Thymus (tissue), 11 donors: ENCODE measurements around the gene FRMD4B. TPM values are rescaled to one million over a fixed set of nuclear protein-coding genes. Genes with fewer than 3 reads are reported as not detected.

ENCODE experiments used
- DNase-seq, 9 donors: peaks; one replicate each; pipeline ENCODE4 v3.0.0-alpha.2; 2013; ENCODE audit warnings: low spot score in 9 of 9, low read depth in 6 of 9, missing footprints in 1 of 9
- H3K27ac ChIP-seq, 2 donors: one replicate each; pipeline ENCODE4 v1.5.1; 2013; ENCODE audit warnings: control low read depth in 1 of 2, low read depth in 1 of 2, low read length in 1 of 2, mild to moderate bottlenecking in 1 of 2, moderate library complexity in 1 of 2
- H3K27me3 ChIP-seq, 2 donors: one replicate each; pipeline ENCODE4 v1.5.1; 2013; ENCODE audit warnings: low read length in 1 of 2; ENCODE audit not compliant: control insufficient read depth in 2 of 2, insufficient read depth in 1 of 2
- H3K36me3 ChIP-seq, 2 donors: one replicate each; pipeline ENCODE4 v1.5.1; 2013; ENCODE audit warnings: low read length in 1 of 2, mild to moderate bottlenecking in 1 of 2, moderate library complexity in 1 of 2; ENCODE audit not compliant: control insufficient read depth in 2 of 2, insufficient read depth in 2 of 2
- H3K4me1 ChIP-seq, 2 donors: one replicate each; pipeline ENCODE4 v1.5.1; 2013; ENCODE audit warnings: low read length in 2 of 2; ENCODE audit not compliant: control insufficient read depth in 2 of 2, insufficient read depth in 2 of 2
- H3K4me3 ChIP-seq, 2 donors: one replicate each; pipeline ENCODE4 v1.5.1; 2013; ENCODE audit warnings: low read length in 2 of 2, control low read depth in 1 of 2, mild to moderate bottlenecking in 1 of 2
- H3K9me3 ChIP-seq, 2 donors: one replicate each; pipeline ENCODE4 v1.5.1; 2013; ENCODE audit warnings: low read length in 1 of 2, mild to moderate bottlenecking in 1 of 2; ENCODE audit not compliant: control insufficient read depth in 2 of 2, insufficient read depth in 1 of 2
- WGBS: extraction: QIAGEN DNeasy Blood & Tissue Kit; methylation state at CpG from one replicate; pipeline ENCODE4 v1.1.7; 2013; 5-methylcytosine and 5-hydroxymethylcytosine counted together
- polyA plus RNA-seq: library from polyadenylated mRNA; stranded (reverse); fragments of 200-250 nt; gene quantifications from one replicate; pipeline ENCODE4 v1.2.3, GENCODE V29; 2013
- total RNA-seq: library from RNA; stranded (reverse); fragments of 120-200 nt; gene quantifications from one replicate; pipeline ENCODE4 v1.2.4, GENCODE V29; 2013
- donor health status: healthy.

The FRMD4B gene
- total and polyA plus RNA-seq, 2 donors, result 12.8 to 21.7 TPM

DNA sequence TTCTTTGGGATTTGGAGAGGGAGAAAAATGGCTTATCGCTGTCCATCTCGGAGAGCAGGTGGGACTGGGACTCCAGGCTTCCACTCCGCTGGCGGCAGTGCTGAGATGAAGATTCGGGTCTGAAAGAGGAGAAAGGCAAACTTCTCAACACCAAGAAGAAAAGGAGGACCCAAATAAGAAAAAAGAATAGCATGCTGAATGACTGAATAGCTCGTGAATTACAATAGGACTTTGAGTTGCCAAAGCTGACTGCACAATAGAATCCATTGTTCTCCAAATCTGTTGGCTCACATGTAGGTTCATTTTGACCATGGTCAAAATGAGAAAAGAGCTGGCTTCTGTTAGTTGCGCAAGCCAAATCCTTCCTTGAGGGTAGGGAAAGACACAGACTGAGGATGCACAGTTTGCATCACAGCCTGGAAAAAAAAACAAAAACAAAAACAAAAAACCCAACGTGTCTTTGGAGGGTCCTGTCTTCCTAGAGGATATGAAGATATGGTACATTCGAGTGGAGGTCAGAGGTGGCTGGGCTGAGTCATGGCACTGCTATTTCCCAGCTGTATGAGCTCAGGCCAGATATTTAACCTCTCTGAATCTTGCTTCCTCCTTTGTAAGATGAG lies 204.2 kb downstream of the FRMD4B start:
- Histone ChIP-seq H3K27ac (no peak overlapping the region), H3K36me3 (peaks cover 37 to 43% of the 10 kb centered on the region in 2 donors), H3K9me3 (no peaks in the 10 kb centered on the region), H3K4me1 (peaks cover 0 to 5% of the 10 kb centered on the region in 2 donors), H3K27me3 (no peaks in the 10 kb centered on the region), H3K4me3 (no peak overlapping the region)
- WGBS, result 91% methylated on average over 9 of the region's 9 CpGs
- no peak for DNase-seq

DNA sequence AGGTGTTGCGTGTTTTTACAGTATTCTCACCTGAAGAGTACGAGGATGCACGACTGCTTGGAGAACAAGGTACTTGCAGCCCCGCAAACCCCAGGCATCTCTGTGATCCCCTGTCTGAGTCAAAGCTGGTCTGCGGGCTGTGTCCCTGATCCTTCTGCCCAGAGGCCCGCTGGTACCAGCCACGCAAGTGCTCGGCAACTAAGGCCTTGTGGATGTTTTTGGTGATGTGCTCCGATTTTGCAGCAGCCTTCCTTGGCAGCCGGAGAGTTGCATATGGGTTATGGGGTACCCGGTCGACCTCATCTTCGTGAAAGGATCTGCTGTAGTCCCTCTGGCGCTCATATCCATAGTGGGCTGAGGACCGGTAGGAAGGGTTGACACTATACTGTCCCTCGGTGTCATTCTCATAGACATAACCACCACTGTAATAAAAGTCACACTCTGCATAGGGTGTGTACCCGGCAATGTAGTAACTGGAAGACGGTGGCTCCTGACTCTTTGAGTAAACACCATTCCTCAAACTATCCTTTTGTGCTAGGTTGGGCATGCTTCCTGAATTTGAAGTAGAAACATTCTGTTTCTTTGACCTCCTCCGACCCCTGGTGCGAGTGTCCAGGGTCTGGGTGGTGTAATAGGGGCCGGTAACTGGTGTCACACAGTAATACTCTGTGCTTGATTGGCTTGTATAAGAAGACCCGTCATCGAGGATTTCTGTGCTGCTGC lies 204.9 kb downstream of the FRMD4B start:
- Histone ChIP-seq H3K27me3 (no peaks in the 10 kb centered on the region), H3K9me3 (no peaks in the 10 kb centered on the region), H3K4me1 (peaks cover 0 to 5% of the 10 kb centered on the region in 2 donors), H3K27ac (no peak overlapping the region), H3K36me3 (peaks cover 36 to 46% of the 10 kb centered on the region in 2 donors), H3K4me3 (no peak overlapping the region)
- DNase-seq, result no peak
- WGBS, result 94% methylated on average over 23 of the region's 23 CpGs

DNA sequence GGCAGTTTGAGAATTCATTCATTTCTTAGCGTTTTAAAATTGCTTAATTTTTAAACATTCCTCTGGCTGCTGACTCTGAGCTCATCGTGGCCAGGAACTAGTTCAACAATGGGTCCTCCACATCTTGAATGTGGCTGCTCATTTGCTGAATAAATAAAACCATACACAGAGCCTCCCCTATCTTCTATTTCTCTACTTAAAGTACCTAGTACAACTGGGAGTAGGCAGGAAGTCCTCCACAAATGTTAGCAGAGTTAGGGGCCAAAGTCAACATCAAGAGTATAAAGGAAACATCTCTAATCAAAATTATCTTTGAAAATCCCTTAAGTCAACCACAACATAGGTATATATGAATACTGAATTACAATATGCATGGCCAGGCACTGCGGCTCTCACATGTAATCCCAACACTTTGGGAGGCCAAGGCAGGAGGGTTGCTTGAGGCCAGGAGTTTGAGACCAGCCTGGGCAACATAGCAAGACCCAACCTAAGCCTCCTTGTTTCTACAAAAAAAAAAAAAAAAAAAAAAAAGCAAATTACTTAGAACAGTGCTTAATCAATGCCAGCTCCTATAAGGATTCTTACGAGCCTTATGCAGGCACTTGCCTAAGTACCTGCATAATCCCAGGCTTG lies 206.0 kb downstream of the FRMD4B start:
- WGBS, result 98% methylated on average over 4 of the region's 4 CpGs
- Histone ChIP-seq H3K36me3 (peaks cover 37 to 46% of the 10 kb centered on the region in 2 donors), H3K27me3 (no peaks in the 10 kb centered on the region), H3K4me3 (no peak overlapping the region), H3K4me1 (peaks cover 0 to 5% of the 10 kb centered on the region in 2 donors), H3K9me3 (no peaks in the 10 kb centered on the region), H3K27ac (no peak overlapping the region)
- no peak for DNase-seq

DNA sequence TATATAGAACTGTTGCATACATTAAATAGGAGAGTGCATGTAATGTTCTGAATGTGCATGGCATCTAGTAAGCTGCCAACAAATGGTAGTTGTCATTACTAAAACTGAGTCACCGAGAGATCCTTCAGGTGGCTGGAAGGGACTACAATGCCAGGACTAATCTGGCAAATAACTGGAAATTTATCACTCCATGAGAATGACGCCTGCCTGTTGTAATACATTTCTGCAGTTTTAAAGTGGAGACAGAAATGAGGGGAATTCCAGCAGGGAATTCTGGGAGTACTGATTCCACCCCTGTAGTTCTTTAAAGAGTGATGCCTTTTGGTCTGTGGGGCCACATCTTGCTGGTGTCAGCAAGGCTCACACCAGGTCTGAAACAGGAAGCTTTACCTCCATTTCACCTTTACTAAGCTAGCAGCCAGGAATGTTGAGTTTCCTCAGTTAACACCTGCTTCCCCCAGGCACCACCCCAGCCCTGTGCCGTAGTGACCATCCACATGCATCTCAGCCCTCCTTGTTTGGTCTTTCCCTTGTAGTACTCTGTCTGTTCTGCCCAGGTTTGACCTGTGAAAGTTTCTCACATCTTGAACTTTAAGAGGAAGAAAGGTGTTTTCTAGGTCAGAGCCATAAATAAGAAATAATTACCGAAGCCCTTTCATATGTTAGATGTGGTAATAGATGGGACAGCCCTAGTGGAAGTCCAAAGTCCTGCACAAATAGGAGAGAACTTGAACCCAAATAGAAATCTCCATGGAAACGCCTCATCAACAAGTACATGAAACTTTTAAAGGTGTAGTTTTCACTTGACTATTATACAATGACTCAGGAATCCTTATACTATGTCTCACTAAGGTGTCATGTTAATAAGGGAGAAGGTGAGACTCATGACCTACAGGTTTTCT lies 206.8 kb downstream of the FRMD4B start:
- no peaks in the 10 kb centered on the region for H3K9me3 ChIP-seq
- peaks cover 0 to 5% of the 10 kb centered on the region in 2 donors for H3K4me1 ChIP-seq
- no peak overlapping the region for H3K27ac ChIP-seq
- no peak overlapping the region for H3K4me3 ChIP-seq
- H3K27me3 ChIP-seq, result no peaks in the 10 kb centered on the region
- WGBS, result 96% methylated on average over 5 of the region's 5 CpGs
- DNase-seq, result no peak
- peaks cover 37 to 46% of the 10 kb centered on the region in 2 donors for H3K36me3 ChIP-seq

DNA sequence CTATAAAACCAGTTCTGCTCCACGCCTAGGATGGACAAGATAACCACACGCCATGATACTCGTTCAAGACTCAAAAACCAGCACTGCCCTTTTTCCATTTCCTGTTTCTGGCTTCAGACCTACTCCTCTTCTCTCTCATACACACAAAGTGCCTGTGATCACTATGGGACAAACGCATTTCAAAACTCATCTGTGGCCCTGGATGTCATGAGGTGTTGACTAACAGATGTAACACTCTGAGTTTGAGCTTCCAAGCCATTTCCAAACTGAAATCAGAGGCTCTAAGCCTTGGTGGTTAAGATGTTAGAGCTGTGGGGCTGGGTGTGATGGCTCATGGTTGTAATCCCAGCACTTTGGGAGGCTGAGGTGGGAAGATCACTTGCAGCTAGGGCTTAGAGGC lies 207.8 kb downstream of the FRMD4B start:
- H3K4me3 ChIP-seq, result no peak overlapping the region
- peak overlapping the region in 1 of 2 donors; percentile 8 for H3K27ac ChIP-seq
- no peak for DNase-seq
- H3K9me3 ChIP-seq, result no peaks in the 10 kb centered on the region
- H3K36me3 ChIP-seq, result peaks cover 34 to 46% of the 10 kb centered on the region in 2 donors
- peaks cover 0 to 5% of the 10 kb centered on the region in 2 donors for H3K4me1 ChIP-seq
- 93% methylated on average over 4 of the region's 4 CpGs for WGBS
- H3K27me3 ChIP-seq, result no peaks in the 10 kb centered on the region

DNA sequence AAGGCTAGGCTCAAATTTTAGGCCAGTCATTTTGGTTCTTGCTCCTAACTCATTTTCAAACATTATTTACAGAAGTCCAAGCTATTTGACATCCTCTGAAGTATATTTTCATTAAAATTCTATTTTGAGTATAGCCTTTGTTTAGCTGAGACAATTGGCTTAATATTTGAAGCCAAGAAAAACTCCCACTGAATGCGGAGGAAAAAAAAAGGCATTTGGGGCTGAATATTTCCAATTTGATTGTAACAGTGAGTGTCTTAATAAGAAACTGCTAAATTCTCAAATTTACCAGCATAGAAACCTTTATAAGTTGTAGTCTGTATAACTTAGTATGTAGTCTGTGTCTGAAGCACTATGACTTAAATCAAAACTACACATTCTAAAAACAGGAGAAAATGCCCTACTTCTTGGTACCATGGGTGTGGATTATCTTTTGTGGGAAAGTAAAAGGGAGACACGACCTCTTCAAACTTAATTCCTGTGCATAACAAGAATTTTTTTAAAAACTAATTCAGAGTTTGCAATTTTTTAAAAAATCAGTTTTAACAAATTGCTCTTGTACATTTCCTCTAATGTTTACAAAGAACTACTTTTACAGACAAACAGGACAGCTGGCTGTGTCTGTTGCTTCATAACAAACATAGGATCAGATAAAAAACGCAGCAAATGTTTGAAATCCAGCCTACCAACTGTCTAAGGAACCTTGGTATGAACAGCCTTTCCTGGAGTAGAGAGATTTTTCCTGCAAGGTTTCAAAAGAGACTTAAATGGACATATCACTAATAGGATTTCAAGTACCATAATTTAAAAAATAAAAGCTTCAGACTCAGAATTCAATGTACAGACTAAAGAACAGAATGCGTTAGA lies 210.8 kb downstream of the FRMD4B start:
- H3K27me3 ChIP-seq, result no peaks in the 10 kb centered on the region
- no peak overlapping the region for H3K27ac ChIP-seq
- H3K36me3 ChIP-seq, result peaks cover 16 to 33% of the 10 kb centered on the region in 2 donors
- no peak overlapping the region for H3K4me3 ChIP-seq
- WGBS, result 94% methylated on average over 4 of the region's 4 CpGs
- no peaks in the 10 kb centered on the region for H3K9me3 ChIP-seq
- DNase-seq, result no peak
- H3K4me1 ChIP-seq, result peaks cover 0 to 5% of the 10 kb centered on the region in 2 donors

DNA sequence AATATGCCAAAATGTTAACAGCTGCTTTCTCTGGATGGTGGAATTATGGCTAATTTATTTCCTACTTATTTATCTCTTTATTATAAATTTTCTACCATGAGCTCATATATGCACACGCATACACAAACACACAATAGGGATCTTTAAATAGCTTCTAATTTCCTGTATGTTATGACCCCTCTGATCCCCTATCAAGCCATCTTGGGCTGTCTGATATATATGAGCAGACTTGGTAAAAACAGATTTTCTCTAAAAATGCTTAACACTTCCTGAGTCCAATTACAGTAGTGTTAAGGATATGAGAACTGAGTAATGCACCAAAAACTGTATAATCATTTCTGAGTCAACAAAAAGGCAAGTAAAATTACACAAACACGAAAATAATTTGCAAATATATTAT lies 211.4 kb downstream of the FRMD4B start:
- WGBS, result 95% methylated on average over 2 of the region's 2 CpGs
- no peak for DNase-seq
- Histone ChIP-seq H3K4me3 (no peak overlapping the region), H3K27ac (no peak overlapping the region), H3K36me3 (peaks cover 16 to 27% of the 10 kb centered on the region in 2 donors), H3K4me1 (peaks cover 0 to 5% of the 10 kb centered on the region in 2 donors), H3K27me3 (no peaks in the 10 kb centered on the region), H3K9me3 (no peaks in the 10 kb centered on the region)

DNA sequence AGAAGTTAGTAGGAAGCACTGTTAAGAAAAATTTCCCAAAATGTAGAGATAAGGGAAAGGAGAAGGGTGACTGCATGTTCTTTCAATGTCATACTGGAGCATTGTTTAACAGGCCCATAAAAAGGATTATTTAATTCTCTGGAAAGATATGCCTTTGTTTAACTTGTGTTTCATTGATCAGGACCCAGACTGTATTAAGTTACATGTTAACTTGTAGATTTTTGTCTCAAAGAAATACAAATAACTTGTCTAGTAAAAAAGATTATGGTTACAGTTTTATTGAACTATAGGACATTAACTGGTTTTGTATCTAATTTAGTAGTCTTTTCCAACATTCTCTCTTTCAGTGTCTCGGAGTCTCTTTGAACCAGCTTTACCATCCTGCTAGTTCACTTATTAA lies 213.8 kb downstream of the FRMD4B start:
- H3K4me1 ChIP-seq, result no peaks in the 10 kb centered on the region
- peaks cover 11 to 15% of the 10 kb centered on the region in 2 donors for H3K36me3 ChIP-seq
- WGBS, result 98% methylated on average over 1 of the region's 1 CpG
- no peak for DNase-seq
- H3K4me3 ChIP-seq, result no peak overlapping the region
- no peak overlapping the region for H3K27ac ChIP-seq
- H3K27me3 ChIP-seq, result no peaks in the 10 kb centered on the region
- H3K9me3 ChIP-seq, result no peaks in the 10 kb centered on the region
